Nephron (organoid): ENCODE measurements around the gene AIG1.
A peak's percentile ranks its signal among the peaks of the same experiment; 100 is the strongest.

Source experiments
- H3K27ac Mint-ChIP-seq, 3 experiments: 2 replicates each; pipeline ENCODE4 v1.8.0; 2020; ENCODE audit warnings: mixed read lengths in 3 of 3, mild to moderate bottlenecking in 2 of 3, moderate library complexity in 1 of 3
- H3K27me3 Mint-ChIP-seq: 2 replicates; pipeline ENCODE4 v1.8.0; 2021; ENCODE audit warnings: low read depth, mild to moderate bottlenecking, moderate library complexity, mixed read lengths
- H3K36me3 Mint-ChIP-seq: 2 replicates; pipeline ENCODE4 v1.8.0; 2020; ENCODE audit warnings: low read depth, mixed read lengths
- H3K4me1 Mint-ChIP-seq: 2 replicates; pipeline ENCODE4 v1.8.0; 2020; ENCODE audit warnings: mixed read lengths
- H3K4me3 Mint-ChIP-seq, 3 experiments: 2 replicates each; pipeline ENCODE4 v1.8.0; 2020; ENCODE audit warnings: mild to moderate bottlenecking in 3 of 3, mixed read lengths in 3 of 3, moderate library complexity in 2 of 3
- H3K9me3 Mint-ChIP-seq: 2 replicates; pipeline ENCODE4 v1.8.0; 2020; ENCODE audit warnings: mixed read lengths
- CTCF ChIP-seq, 3 experiments: fragments of 200-600 bp; sonication (generic); IDR thresholded peaks; one replicate each; pipeline ENCODE4 v1.5.0; 2021; ENCODE audit warnings: antibody characterized with exemption in 3 of 3; ENCODE audit not compliant: unreplicated experiment in 3 of 3

AIG1 gene

GRCh38 chr6:143264379-143264778 lies 203.7 kb downstream of the AIG1 start:
- Mint-ChIP-seq H3K4me3 (no peak overlapping the region), H3K4me1 (peaks cover 35% of the 10 kb centered on the region), H3K36me3 (no peaks in the 10 kb centered on the region), H3K27me3 (no peaks in the 10 kb centered on the region), H3K9me3 (no peaks in the 10 kb centered on the region), H3K27ac (peak overlapping the region in 2 of 3 experiments; percentile 43 to 63)
- TF ChIP-seq CTCF (IDR thresholded peaks at IDR 0.05; ENCODE audit: unreplicated experiment in 3 of 3), result no peak

DNA sequence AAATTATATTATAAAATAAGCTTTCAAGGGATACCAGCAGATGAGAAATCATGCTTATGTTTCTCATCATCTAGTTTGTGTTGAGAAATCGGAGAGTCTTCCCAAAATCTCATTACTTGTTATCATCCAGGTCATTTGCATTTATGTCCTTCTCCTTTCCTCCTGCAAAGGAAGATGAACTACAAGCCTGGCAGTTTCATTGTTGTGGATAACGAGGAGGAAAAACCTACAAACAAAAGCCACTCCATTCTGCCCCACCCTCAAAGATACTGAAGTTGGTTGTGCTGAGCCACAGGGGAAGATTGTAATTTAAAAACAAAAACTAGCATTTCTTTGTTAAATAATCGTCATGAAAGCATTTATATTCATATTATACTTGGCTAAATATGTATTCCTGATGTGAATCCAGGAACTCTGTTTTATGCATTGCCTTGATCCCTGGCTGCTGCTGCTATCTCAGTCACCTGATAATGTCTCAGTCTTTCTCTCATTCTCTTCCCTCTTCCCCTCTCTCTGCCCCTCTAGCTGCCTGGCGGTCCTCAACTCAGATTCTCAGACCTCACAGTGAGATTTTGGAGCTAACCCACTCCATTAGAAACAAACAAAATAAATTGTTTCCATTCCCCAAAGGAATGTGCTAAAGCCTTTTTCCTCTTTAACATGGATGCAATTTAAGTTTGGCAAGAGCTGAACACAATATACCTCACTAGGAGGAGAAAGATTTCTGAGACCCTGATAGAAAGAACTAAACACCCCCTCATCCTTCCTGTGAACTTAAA lies 204.5 kb downstream of the AIG1 start:
- no peak for TF ChIP-seq CTCF (IDR thresholded peaks at IDR 0.05; ENCODE audit: unreplicated experiment in 3 of 3)
- H3K27ac Mint-ChIP-seq, result peak overlapping the region; percentile 4 to 88 (median 81)
- no peaks in the 10 kb centered on the region for H3K36me3 Mint-ChIP-seq
- no peaks in the 10 kb centered on the region for H3K9me3 Mint-ChIP-seq
- H3K27me3 Mint-ChIP-seq, result no peaks in the 10 kb centered on the region
- peaks cover 35% of the 10 kb centered on the region for H3K4me1 Mint-ChIP-seq
- H3K4me3 Mint-ChIP-seq, result peak overlapping the region in 1 of 3 experiments; percentile 5

GRCh38 chr6:143267760-143268159 lies 207.1 kb downstream of the AIG1 start:
- peaks cover 30% of the 10 kb centered on the region for H3K4me1 Mint-ChIP-seq
- H3K9me3 Mint-ChIP-seq, result no peaks in the 10 kb centered on the region
- no peak overlapping the region for H3K4me3 Mint-ChIP-seq
- H3K27ac Mint-ChIP-seq, result peak overlapping the region in 2 of 3 experiments; percentile 14 to 57
- H3K27me3 Mint-ChIP-seq, result no peaks in the 10 kb centered on the region
- TF ChIP-seq CTCF (IDR thresholded peaks at IDR 0.05; ENCODE audit: unreplicated experiment in 3 of 3), result no peak
- H3K36me3 Mint-ChIP-seq, result no peaks in the 10 kb centered on the region

- Mint-ChIP-seq H3K4me3 (no peak overlapping the region), H3K4me1 (peaks cover 30% of the 10 kb centered on the region), H3K36me3 (no peaks in the 10 kb centered on the region), H3K27ac (no peak overlapping the region), H3K27me3 (no peaks in the 10 kb centered on the region), H3K9me3 (no peaks in the 10 kb centered on the region)
- TF ChIP-seq CTCF (IDR thresholded peaks at IDR 0.05; ENCODE audit: unreplicated experiment in 3 of 3), result no peak
Observed at GRCh38 chr6:143268439-143268838, 207.8 kb downstream of the AIG1 start.

GRCh38 chr6:143270026-143270425 lies 209.3 kb downstream of the AIG1 start:
- H3K9me3 Mint-ChIP-seq, result no peaks in the 10 kb centered on the region
- peaks cover 21% of the 10 kb centered on the region for H3K4me1 Mint-ChIP-seq
- H3K27me3 Mint-ChIP-seq, result no peaks in the 10 kb centered on the region
- H3K36me3 Mint-ChIP-seq, result no peaks in the 10 kb centered on the region
- TF ChIP-seq CTCF (IDR thresholded peaks at IDR 0.05; ENCODE audit: unreplicated experiment in 3 of 3), result no peak
- H3K4me3 Mint-ChIP-seq, result no peak overlapping the region
- H3K27ac Mint-ChIP-seq, result no peak overlapping the region

DNA sequence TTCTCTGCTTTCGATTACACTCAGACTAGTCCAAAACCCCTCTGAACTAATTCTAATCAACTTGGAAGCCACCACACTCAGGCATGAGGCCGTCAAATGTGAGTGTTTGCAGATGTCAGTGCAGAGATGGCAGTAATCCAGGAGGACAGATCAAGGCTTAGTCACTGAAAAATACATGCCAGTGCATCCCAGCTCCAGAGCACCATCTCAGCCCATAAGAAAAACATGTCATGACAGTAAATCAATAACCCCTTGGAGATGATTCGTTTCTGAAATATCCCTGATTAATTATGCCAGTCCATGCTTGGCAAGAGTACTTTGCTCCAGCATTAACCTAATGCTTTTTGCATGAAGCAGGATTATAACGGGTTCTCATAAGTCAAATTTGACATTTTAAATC lies 210.3 kb downstream of the AIG1 start:
- Mint-ChIP-seq H3K4me1 (peaks cover 11% of the 10 kb centered on the region), H3K36me3 (no peaks in the 10 kb centered on the region), H3K9me3 (no peaks in the 10 kb centered on the region), H3K4me3 (no peak overlapping the region), H3K27ac (no peak overlapping the region), H3K27me3 (no peaks in the 10 kb centered on the region)
- no peak for TF ChIP-seq CTCF (IDR thresholded peaks at IDR 0.05; ENCODE audit: unreplicated experiment in 3 of 3)
